Small intestine (tissue), 7 donors: ENCODE data around the gene CABLES2. TPM values are rescaled to one million over a fixed set of nuclear protein-coding genes. Genes with fewer than 3 reads are reported as not detected.

Experiments used
- DNase-seq, 2 donors: peaks; one replicate each; pipeline versions ENCODE4 v3.0.0 to v3.0.0-alpha.2; 2013
- FAIRE-seq: peaks from 2 replicates; lab custom pipeline; 2012; peaks lifted over from hg19 to GRCh38; lab: Jason Lieb, UNC
- H3K27ac ChIP-seq, 3 donors: one replicate each; pipeline ENCODE4 v1.5.1; 2013; ENCODE audit warnings: low read length in 2 of 3, mild to moderate bottlenecking in 2 of 3, control low read depth in 1 of 3, inconsistent platforms in 1 of 3, low read depth in 1 of 3, moderate library complexity in 1 of 3
- H3K27me3 ChIP-seq, 3 donors: one replicate each; pipeline ENCODE4 v1.6.1; 2013; ENCODE audit warnings: low read length in 3 of 3, inconsistent platforms in 1 of 3; ENCODE audit not compliant: control insufficient read depth in 3 of 3, insufficient read depth in 3 of 3
- H3K36me3 ChIP-seq, 3 donors: one replicate each; pipeline ENCODE4 v1.6.1; 2013; ENCODE audit warnings: low read length in 3 of 3, inconsistent platforms in 1 of 3, low read depth in 1 of 3, mild to moderate bottlenecking in 1 of 3, moderate library complexity in 1 of 3; ENCODE audit not compliant: control insufficient read depth in 3 of 3, insufficient read depth in 2 of 3
- H3K4me1 ChIP-seq, 3 donors: one replicate each; pipeline ENCODE4 v1.6.1; 2013; ENCODE audit warnings: low read length in 2 of 3, inconsistent platforms in 1 of 3, low read depth in 1 of 3, mild to moderate bottlenecking in 1 of 3, moderate library complexity in 1 of 3; ENCODE audit not compliant: control insufficient read depth in 3 of 3, insufficient read depth in 2 of 3
- H3K4me3 ChIP-seq, 3 donors: one replicate each; pipeline ENCODE4 v1.5.1; 2013; ENCODE audit warnings: low read length in 3 of 3, control low read depth in 1 of 3, inconsistent platforms in 1 of 3, low read depth in 1 of 3, mild to moderate bottlenecking in 1 of 3, moderate library complexity in 1 of 3
- H3K9me3 ChIP-seq, 2 donors: one replicate each; pipeline ENCODE4 v1.6.1; 2013; ENCODE audit warnings: low read depth in 1 of 2, low read length in 1 of 2; ENCODE audit not compliant: control insufficient read depth in 2 of 2, insufficient read depth in 1 of 2
- WGBS, 3 donors: extraction: QIAGEN DNeasy Blood & Tissue Kit; methylation state at CpG; one replicate each; pipeline ENCODE4 v1.1.7; 2013; 5-methylcytosine and 5-hydroxymethylcytosine counted together
- polyA plus RNA-seq, 4 donors: library from polyadenylated mRNA; stranded (reverse) in 3 of 4; unstranded in 1 of 4; fragments of 200-250 nt in 3 of 4; fragments of 120-200 nt in 1 of 4; gene quantifications; one replicate each; pipeline versions ENCODE4 v1.2.1 to v1.2.3, GENCODE V29; 2013
- donor health status: healthy with polysubstance abuse.
- donor health status: control.
- donor health status: control.
- donor health status: Bipolar disorder and iron deficiency.
- donor health status: healthy.

The CABLES2 gene
- polyA plus RNA-seq, 4 donors, result 1.3 to 7.9 (median 3.5) TPM

DNA sequence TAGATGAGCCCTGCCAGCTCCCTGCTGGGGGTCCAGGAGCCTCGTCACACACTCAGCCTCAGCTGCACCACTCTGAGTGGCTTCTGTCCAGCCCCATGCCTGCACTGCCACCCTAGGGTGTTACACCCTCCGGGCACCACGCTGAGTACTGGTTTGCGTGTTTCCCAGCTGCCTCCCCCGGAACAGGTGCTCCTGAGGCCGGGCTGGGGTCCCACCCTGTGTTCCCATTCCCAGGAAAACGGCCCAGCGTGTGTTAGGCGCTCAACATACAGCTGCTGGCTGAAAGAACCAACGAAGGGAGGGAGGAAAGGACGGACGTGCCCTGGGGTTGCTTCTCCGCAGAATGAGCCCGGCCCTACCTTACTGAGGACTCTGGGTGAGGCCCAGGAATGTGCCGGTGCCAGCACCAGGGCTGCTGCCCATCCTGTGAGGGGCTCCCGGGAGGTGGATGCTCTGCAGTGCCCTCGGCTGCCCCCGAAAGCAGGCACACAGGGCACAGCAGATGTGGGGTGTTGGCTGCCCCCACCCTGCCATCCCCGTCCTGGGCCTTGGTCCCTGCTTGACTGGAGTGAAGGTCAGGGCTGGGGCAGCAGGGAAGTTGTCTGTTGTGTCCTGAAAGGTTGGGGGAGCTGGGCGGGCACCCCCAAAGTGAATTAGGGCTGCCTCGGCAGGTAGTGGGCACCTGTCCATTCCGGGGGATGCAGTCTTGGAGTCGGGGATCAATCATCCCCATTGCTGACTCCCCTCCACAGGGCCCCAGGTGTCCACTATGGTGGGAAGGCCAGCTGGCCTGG is 56.3 kb downstream of the CABLES2 start:
- Histone ChIP-seq H3K4me1 (peaks cover 0 to 28% (median 0%) of the 10 kb centered on the region in 3 donors), H3K4me3 (no peak overlapping the region), H3K27ac (peak overlapping the region in 1 of 3 donors; percentile 57), H3K9me3 (peaks cover 0 to 4% of the 10 kb centered on the region in 2 donors), H3K36me3 (peaks cover 0 to 73% (median 0%) of the 10 kb centered on the region in 3 donors), H3K27me3 (no peaks in the 10 kb centered on the region)
- FAIRE-seq, result no peak
- WGBS, 3 donors, result 41 to 78% (median 62%) methylated on average over 22 to 23 of the region's 23 CpGs
- DNase-seq, result no peak

DNA sequence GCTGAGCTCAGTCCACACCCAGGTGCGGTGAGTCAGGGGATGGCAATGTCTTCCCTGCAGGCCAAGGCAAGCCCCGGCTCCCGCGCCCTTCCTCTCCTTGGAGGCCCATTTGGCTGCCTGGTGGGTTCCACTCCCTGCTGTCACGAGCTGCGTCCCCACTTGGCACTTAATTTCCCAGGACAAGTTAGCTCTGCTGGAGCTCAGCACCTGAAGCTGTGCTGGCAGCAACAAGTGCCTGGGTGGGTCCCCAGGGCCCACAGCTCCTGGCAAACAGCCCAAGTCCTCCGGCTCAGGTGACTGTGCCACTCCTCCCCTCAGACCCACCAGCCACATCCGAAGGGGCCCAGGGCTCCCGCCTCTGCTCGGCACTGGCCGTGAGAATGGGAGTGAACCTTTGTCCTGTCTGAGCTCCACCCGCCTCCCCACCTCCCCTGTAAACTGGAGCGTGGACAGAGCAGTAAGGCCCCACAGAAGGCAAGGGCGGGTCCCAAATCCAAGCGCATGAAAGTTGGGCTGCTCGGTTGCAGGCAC is 56.9 kb downstream of the CABLES2 start:
- peak; percentile 74 to 85 for DNase-seq
- WGBS, 3 donors, result 13 to 59% (median 40%) methylated on average over 15 to 16 of the region's 16 CpGs
- peaks cover 0 to 75% (median 0%) of the 10 kb centered on the region in 3 donors for H3K36me3 ChIP-seq
- peaks cover 0 to 4% of the 10 kb centered on the region in 2 donors for H3K9me3 ChIP-seq
- H3K27ac ChIP-seq, result peak overlapping the region in 2 of 3 donors; percentile 19 to 57
- H3K27me3 ChIP-seq, result no peaks in the 10 kb centered on the region
- peaks cover 0 to 21% (median 0%) of the 10 kb centered on the region in 3 donors for H3K4me1 ChIP-seq
- no peak for FAIRE-seq
- H3K4me3 ChIP-seq, result no peak overlapping the region

DNA sequence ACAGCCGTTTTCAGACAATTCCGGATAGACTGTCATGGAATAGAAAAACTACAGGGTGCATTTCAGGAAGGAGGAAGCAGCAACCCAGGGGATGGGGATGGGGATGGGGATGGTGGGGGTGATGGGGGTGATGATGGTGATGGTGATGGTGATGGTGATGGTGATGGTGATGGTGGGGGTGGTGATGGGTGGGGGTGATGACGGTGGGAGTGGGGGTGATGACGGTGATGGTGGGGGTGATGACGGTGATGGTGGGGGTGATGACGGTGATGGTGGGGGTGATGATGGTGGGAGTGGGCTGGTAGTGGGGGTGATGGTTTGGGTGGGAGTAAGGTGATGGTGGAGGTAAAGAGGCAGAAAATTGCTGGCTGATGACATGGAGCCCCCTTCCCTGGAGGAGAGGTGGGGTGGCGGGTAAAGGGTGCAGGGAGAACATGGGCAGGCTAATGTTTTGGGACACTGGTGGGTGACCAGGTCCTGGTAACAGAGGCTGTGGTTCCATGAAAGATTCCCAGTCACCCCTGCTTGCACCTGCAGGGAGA is 57.5 kb downstream of the CABLES2 start:
- H3K4me3 ChIP-seq, result no peak overlapping the region
- peaks cover 0 to 16% (median 0%) of the 10 kb centered on the region in 3 donors for H3K4me1 ChIP-seq
- peaks cover 0 to 69% (median 0%) of the 10 kb centered on the region in 3 donors for H3K36me3 ChIP-seq
- H3K27me3 ChIP-seq, result no peaks in the 10 kb centered on the region
- WGBS, 3 donors, result 62 to 81% (median 64%) methylated on average over 6 to 7 of the region's 7 CpGs
- peak overlapping the region in 1 of 3 donors; percentile 57 for H3K27ac ChIP-seq
- FAIRE-seq, result no peak
- no peak for DNase-seq
- peaks cover 0 to 4% of the 10 kb centered on the region in 2 donors for H3K9me3 ChIP-seq

- no peak for DNase-seq
- H3K9me3 ChIP-seq, result peaks cover 0 to 4% of the 10 kb centered on the region in 2 donors
- peaks cover 0 to 68% (median 0%) of the 10 kb centered on the region in 3 donors for H3K36me3 ChIP-seq
- 75 to 100% (median 100%) methylated on average over 1 of the region's 1 CpG for WGBS, 3 donors
- H3K27me3 ChIP-seq, result no peaks in the 10 kb centered on the region
- H3K4me1 ChIP-seq, result peaks cover 0 to 14% (median 0%) of the 10 kb centered on the region in 3 donors
- H3K4me3 ChIP-seq, result no peak overlapping the region
- no peak overlapping the region for H3K27ac ChIP-seq
- no peak for FAIRE-seq
Observed at GRCh38 chr20:62348604-62349003, 58.5 kb downstream of the CABLES2 start.

- H3K4me3 ChIP-seq, result no peak overlapping the region
- H3K27me3 ChIP-seq, result no peaks in the 10 kb centered on the region
- DNase-seq, result no peak
- 77 to 83% (median 81%) methylated on average over 9 of the region's 9 CpGs for WGBS, 3 donors
- H3K27ac ChIP-seq, result no peak overlapping the region
- H3K36me3 ChIP-seq, result peaks cover 0 to 56% (median 0%) of the 10 kb centered on the region in 3 donors
- H3K4me1 ChIP-seq, result peaks cover 0 to 14% (median 0%) of the 10 kb centered on the region in 3 donors
- peaks cover 0 to 4% of the 10 kb centered on the region in 2 donors for H3K9me3 ChIP-seq
- FAIRE-seq, result no peak
Observed at GRCh38 chr20:62347445-62347844, 59.6 kb downstream of the CABLES2 start.

DNA sequence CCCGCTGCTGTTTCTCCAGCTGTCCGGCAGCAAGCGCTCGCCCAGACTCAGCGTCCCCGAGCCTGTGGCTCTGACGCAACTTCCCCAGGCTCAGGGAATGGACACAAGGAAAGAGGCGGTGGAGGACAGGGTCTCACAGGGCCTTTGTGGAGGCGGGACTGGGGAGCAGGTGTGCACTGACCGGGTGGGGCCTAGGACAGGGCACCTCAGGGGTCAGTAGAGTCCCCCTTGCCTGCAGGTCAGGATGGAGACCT is 60.0 kb downstream of the CABLES2 start:
- no peak for DNase-seq
- FAIRE-seq, result no peak
- peaks cover 0 to 14% (median 0%) of the 10 kb centered on the region in 3 donors for H3K4me1 ChIP-seq
- H3K27ac ChIP-seq, result no peak overlapping the region
- no peaks in the 10 kb centered on the region for H3K27me3 ChIP-seq
- no peak overlapping the region for H3K4me3 ChIP-seq
- WGBS, 3 donors, result 81 to 93% (median 81%) methylated on average over 10 of the region's 10 CpGs
- peaks cover 0 to 53% (median 0%) of the 10 kb centered on the region in 3 donors for H3K36me3 ChIP-seq
- peaks cover 0 to 4% of the 10 kb centered on the region in 2 donors for H3K9me3 ChIP-seq

DNA sequence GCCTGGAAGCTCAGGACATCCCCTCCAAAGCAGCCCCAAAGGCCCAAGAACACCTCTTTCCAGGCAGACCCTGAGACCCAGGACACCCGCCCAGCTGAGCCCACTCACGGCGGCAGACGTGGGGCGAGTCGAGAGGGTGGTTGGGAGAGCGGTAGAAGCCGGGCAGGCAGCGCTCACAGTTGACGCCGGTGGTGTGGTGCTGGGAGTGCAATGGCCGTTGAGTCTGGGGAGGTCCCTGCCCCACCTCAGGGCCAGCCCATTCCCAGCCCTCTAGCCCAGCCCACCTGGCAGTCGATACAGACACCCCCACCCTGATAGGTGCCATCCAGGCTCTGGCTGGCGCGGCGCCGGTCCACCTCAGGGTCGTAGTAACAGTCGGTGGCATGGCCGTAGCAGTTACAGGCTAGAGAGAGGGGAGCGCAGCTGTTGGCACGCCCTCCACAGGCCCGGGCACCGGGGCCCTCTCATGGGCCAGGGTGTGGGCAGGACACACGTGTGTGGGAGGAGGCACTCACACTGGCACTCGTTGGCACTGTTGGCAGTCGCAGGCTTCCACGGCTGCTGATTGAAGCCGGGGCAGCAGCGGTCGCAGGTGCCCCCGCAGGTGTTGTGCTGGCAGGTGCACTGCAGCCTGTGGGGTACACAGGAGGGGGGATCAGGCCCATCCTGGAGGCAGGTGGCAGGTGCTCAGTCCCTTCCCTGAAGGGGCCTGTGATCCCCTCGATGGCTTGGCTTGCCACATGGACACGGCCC is 60.5 kb downstream of the CABLES2 start:
- H3K9me3 ChIP-seq, result peaks cover 0 to 4% of the 10 kb centered on the region in 2 donors
- no peak for FAIRE-seq

More for the DNA sequence above, 60.5 kb downstream of the CABLES2 start:
- WGBS, 3 donors, result 66 to 92% (median 75%) methylated on average over 29 to 34 of the region's 34 CpGs
- no peak for DNase-seq
- Histone ChIP-seq H3K4me3 (no peak overlapping the region), H3K27ac (no peak overlapping the region), H3K4me1 (peaks cover 0 to 14% (median 0%) of the 10 kb centered on the region in 3 donors), H3K27me3 (no peaks in the 10 kb centered on the region), H3K36me3 (peaks cover 0 to 48% (median 0%) of the 10 kb centered on the region in 3 donors)
